H1 (cell line): ENCODE data around the gene NCF2. TPM values are rescaled to one million over a fixed set of nuclear protein-coding genes. Genes with fewer than 3 reads are reported as not detected.

Experiments
- CTCF ChIA-PET: fragments of 300-600 bp; sonication (Branson Sonifier 250); formaldehyde crosslinking; loops from one replicate; lab custom pipeline; 2021; ENCODE audit not compliant: partially characterized antibody; lab: Charles Lee
- POLR2A ChIA-PET: fragments of 300-600 bp; sonication (Branson Sonifier 250); formaldehyde crosslinking; loops from one replicate; lab custom pipeline; 2021; ENCODE audit warnings: inconsistent platforms; ENCODE audit not compliant: partially characterized antibody; lab: Charles Lee
- DNase-seq, 2 experiments: peaks; one replicate each; pipeline versions ENCODE4 v3.0.0 to v3.0.0-alpha.2; 2010 to 2022; ENCODE audit warnings: low spot score in 2 of 2, low read depth in 1 of 2, mixed read lengths in 1 of 2
- FAIRE-seq: peaks from 2 replicates; lab custom pipeline; 2011; peaks lifted over from hg19 to GRCh38; lab: Jason Lieb, UNC
- H2AFZ ChIP-seq: 2 replicates; pipeline ENCODE4 v1.8.1; 2012; ENCODE audit warnings: low read length, inconsistent platforms
- H2AK5ac ChIP-seq: 2 replicates; pipeline ENCODE4 v1.6.1; 2013; ENCODE audit warnings: low read depth, low read length
- H2BK120ac ChIP-seq: replicated peaks from 2 replicates; pipeline ENCODE3; 2013; ENCODE audit warnings: low read depth, low read length, inconsistent platforms
- H2BK12ac ChIP-seq: 2 replicates; pipeline ENCODE4 v1.6.1; 2013; ENCODE audit warnings: low read depth, low read length
- H2BK15ac ChIP-seq: 2 replicates; pipeline ENCODE4 v1.6.1; 2013; ENCODE audit warnings: low read length
- H2BK20ac ChIP-seq: 2 replicates; pipeline ENCODE4 v1.6.1; 2013; ENCODE audit warnings: low read length
- H2BK5ac ChIP-seq: 2 replicates; pipeline ENCODE4 v1.6.1; 2013; ENCODE audit warnings: low read depth, low read length
- H3K14ac ChIP-seq: 2 replicates; pipeline ENCODE4 v1.6.1; 2013; ENCODE audit warnings: inconsistent platforms; ENCODE audit not compliant: insufficient read length
- H3K18ac ChIP-seq: 2 replicates; pipeline ENCODE4 v1.6.1; 2013; ENCODE audit warnings: low read length; ENCODE audit errors: extremely low read depth
- H3K23ac ChIP-seq: 2 replicates; pipeline ENCODE4 v1.6.1; 2013; ENCODE audit warnings: inconsistent platforms; ENCODE audit not compliant: insufficient read length
- H3K23me2 ChIP-seq: 2 replicates; pipeline ENCODE4 v1.6.1; 2013; ENCODE audit warnings: low read depth, low read length
- H3K27ac ChIP-seq: 2 replicates; pipeline ENCODE4 v1.6.1; 2011; ENCODE audit warnings: low read depth, low read length, inconsistent platforms
- H3K27me3 ChIP-seq, 4 experiments: replicated peaks in 1 of 4; 1 replicate in 1 of 4; 2 replicates in 3 of 4; pipeline versions ENCODE4 v1.6.1 to v1.8.1; 2011 to 2013; ENCODE audit warnings: low read length in 3 of 4, mild to moderate bottlenecking in 3 of 4, inconsistent platforms in 2 of 4, mixed read lengths in 2 of 4, moderate library complexity in 1 of 4; ENCODE audit not compliant: control insufficient read depth in 3 of 4, insufficient read depth in 3 of 4; ENCODE audit errors: extremely low read depth in 1 of 4
- H3K36me3 ChIP-seq, 4 experiments: 2 replicates each; pipeline versions ENCODE4 v1.6.1 to v1.8.1; 2011 to 2013; ENCODE audit warnings: mild to moderate bottlenecking in 4 of 4, low read length in 3 of 4, moderate library complexity in 2 of 4, control low read depth in 1 of 4, inconsistent platforms in 1 of 4; ENCODE audit not compliant: insufficient read depth in 4 of 4, control insufficient read depth in 2 of 4
- H3K4ac ChIP-seq: replicated peaks from 2 replicates; pipeline ENCODE3; 2013; ENCODE audit warnings: low read length, low read depth, mixed read lengths, inconsistent platforms; ENCODE audit not compliant: insufficient read length
- H3K4me1 ChIP-seq, 4 experiments: replicated peaks in 1 of 4; 1 replicate in 1 of 4; 2 replicates in 3 of 4; pipeline versions ENCODE4 v1.6.1 to v1.8.1; 2011 to 2013; ENCODE audit warnings: low read length in 3 of 4, inconsistent platforms in 2 of 4, mixed read lengths in 1 of 4; ENCODE audit not compliant: insufficient read depth in 4 of 4, control insufficient read depth in 3 of 4
- H3K4me2 ChIP-seq, 2 experiments: 2 replicates each; pipeline versions ENCODE4 v1.6.1 to v1.8.1; 2011 to 2013; ENCODE audit warnings: low read depth in 2 of 2, low read length in 2 of 2, control low read depth in 1 of 2, inconsistent platforms in 1 of 2, mild to moderate bottlenecking in 1 of 2; ENCODE audit not compliant: insufficient read depth in 1 of 2
- H3K4me3 ChIP-seq, 4 experiments: fragments of 200-600, 300-600 bp in 1 of 4; sonication (generic), shearing (Covaris generic), sonication (Bioruptor Twin) in 1 of 4; 2 replicates each; pipeline versions ENCODE4 v1.5.1 to v1.8.1; 2011 to 2016; ENCODE audit warnings: low read length in 4 of 4, low read depth in 3 of 4, control low read depth in 2 of 4, inconsistent platforms in 2 of 4, mild to moderate bottlenecking in 2 of 4, mixed read lengths in 1 of 4, moderate library complexity in 1 of 4; ENCODE audit not compliant: insufficient read depth in 2 of 4; ENCODE audit errors: extremely low read depth in 1 of 4
- H3K56ac ChIP-seq: replicated peaks from 2 replicates; pipeline ENCODE3; 2013; ENCODE audit warnings: low read depth, mild to moderate bottlenecking, mixed read lengths, low read length, inconsistent platforms; ENCODE audit not compliant: insufficient read length
- H3K79me1 ChIP-seq: 2 replicates; pipeline ENCODE4 v1.6.1; 2013; ENCODE audit warnings: low read depth, low read length, control low read depth
- H3K79me2 ChIP-seq, 2 experiments: 2 replicates each; pipeline versions ENCODE4 v1.6.1 to v1.8.1; 2012 to 2013; ENCODE audit warnings: low read length in 2 of 2, mild to moderate bottlenecking in 2 of 2, inconsistent platforms in 1 of 2; ENCODE audit not compliant: insufficient read depth in 2 of 2, control insufficient read depth in 1 of 2
- H3K9ac ChIP-seq, 4 experiments: replicated peaks in 1 of 4; 1 replicate in 1 of 4; 2 replicates in 3 of 4; pipeline versions ENCODE4 v1.6.1 to v1.8.1; 2011 to 2013; ENCODE audit warnings: low read depth in 3 of 4, low read length in 3 of 4, control low read depth in 2 of 4, mild to moderate bottlenecking in 2 of 4, moderate library complexity in 2 of 4, inconsistent platforms in 1 of 4; ENCODE audit errors: extremely low read depth in 1 of 4
- H3K9me3 ChIP-seq, 2 experiments: 2 replicates each; pipeline versions ENCODE4 v1.6.1 to v1.8.1; 2012 to 2013; ENCODE audit warnings: mild to moderate bottlenecking in 2 of 2, moderate library complexity in 2 of 2, control low read depth in 1 of 2, inconsistent platforms in 1 of 2, low read depth in 1 of 2, low read length in 1 of 2, mixed read lengths in 1 of 2; ENCODE audit not compliant: insufficient read depth in 2 of 2
- H4K20me1 ChIP-seq, 2 experiments: replicated peaks in 1 of 2; 2 replicates each; pipeline versions ENCODE3 to v1.8.1; 2011 to 2013; ENCODE audit warnings: inconsistent platforms in 2 of 2, low read length in 2 of 2, mild to moderate bottlenecking in 1 of 2; ENCODE audit not compliant: insufficient read depth in 2 of 2, control insufficient read depth in 1 of 2
- H4K5ac ChIP-seq: 2 replicates; pipeline ENCODE4 v1.6.1; 2013; ENCODE audit warnings: low read length, low read depth, mixed read lengths, inconsistent platforms; ENCODE audit not compliant: insufficient read length
- H4K8ac ChIP-seq: 2 replicates; pipeline ENCODE4 v1.8.0; 2013; ENCODE audit warnings: mild to moderate bottlenecking, moderate library complexity, low read length, inconsistent platforms; ENCODE audit not compliant: insufficient read depth; ENCODE audit errors: extremely low read depth
- H4K91ac ChIP-seq: replicated peaks from 2 replicates; pipeline ENCODE3; 2013; ENCODE audit warnings: low read length, mixed read lengths, inconsistent platforms; ENCODE audit not compliant: insufficient read length
- CTBP2 ChIP-seq: IDR thresholded peaks from 2 replicates; pipeline ENCODE4 v1.7.0; 2011; ENCODE audit warnings: borderline replicate concordance, mild to moderate bottlenecking, moderate library complexity, mixed read lengths, low read length; ENCODE audit not compliant: insufficient read depth, insufficient read length
- GABPA ChIP-seq: IDR thresholded peaks from 2 replicates; pipeline ENCODE4 v1.6.1; 2011; ENCODE audit warnings: mild to moderate bottlenecking, low read length, moderate library complexity, borderline replicate concordance; ENCODE audit not compliant: insufficient read depth
- JUN ChIP-seq: IDR thresholded peaks from 2 replicates; pipeline ENCODE4 v1.6.1; 2011; ENCODE audit warnings: low read depth, mild to moderate bottlenecking, improper control_type of control experiment, low read length
- KDM4A ChIP-seq: IDR thresholded peaks from one replicate; pipeline ENCODE4 v1.7.1; 2012; ENCODE audit warnings: low read depth, mild to moderate bottlenecking, moderate library complexity, low read length, inconsistent platforms; ENCODE audit not compliant: severe bottlenecking
- YY1 ChIP-seq: IDR thresholded peaks from 2 replicates; pipeline ENCODE4 v1.6.1; 2011; ENCODE audit warnings: low read depth, mild to moderate bottlenecking, low read length
- WGBS, 2 experiments: shearing (Covaris generic) in 1 of 2; methylation state at CpG; one replicate each; pipeline versions ENCODE4 v1.1.6 to v1.1.7; 2013 to 2015; ENCODE audit warnings: low lambda C conversion rate in 2 of 2, mixed read lengths in 2 of 2, inconsistent platforms in 1 of 2, low coverage in 1 of 2, missing lambda C conversion rate in 1 of 2; ENCODE audit not compliant: insufficient replicate concordance in 2 of 2, insufficient coverage in 1 of 2, insufficient read length in 1 of 2; ENCODE audit errors: extremely low coverage in 1 of 2, missing lambda C conversion rate in 1 of 2; 5-methylcytosine and 5-hydroxymethylcytosine counted together
- polyA plus RNA-seq, 7 experiments: library from polyadenylated mRNA; depleted of rRNA in 3 of 7; stranded (reverse) in 5 of 7; unstranded in 2 of 7; fragments of >200 nt in 5 of 7; fragments of 200-250 nt in 2 of 7; gene quantifications; 1 replicate in 5 of 7; 2 replicates in 1 of 7; 4 replicates in 1 of 7; pipeline versions ENCODE4 v1.2.1 to v1.2.3, GENCODE V29; 2011 to 2013; ENCODE audit warnings: missing spikeins in 2 of 7, mixed read lengths in 2 of 7
- total RNA-seq: library from RNA; stranded (reverse); fragmentation: NEBNext Ultra II Directional; extraction: Animal tissue kit (Norgen Biotek cat#: 25700); gene quantifications from 2 replicates; pipeline ENCODE4 v1.2.1, GENCODE V29; 2021

Gene NCF2
- total and polyA plus RNA-seq, 2 of the 8 experiments (the other 6 are each of a cell fraction or from before 2014, with no cell fraction given) = not detected

DNA sequence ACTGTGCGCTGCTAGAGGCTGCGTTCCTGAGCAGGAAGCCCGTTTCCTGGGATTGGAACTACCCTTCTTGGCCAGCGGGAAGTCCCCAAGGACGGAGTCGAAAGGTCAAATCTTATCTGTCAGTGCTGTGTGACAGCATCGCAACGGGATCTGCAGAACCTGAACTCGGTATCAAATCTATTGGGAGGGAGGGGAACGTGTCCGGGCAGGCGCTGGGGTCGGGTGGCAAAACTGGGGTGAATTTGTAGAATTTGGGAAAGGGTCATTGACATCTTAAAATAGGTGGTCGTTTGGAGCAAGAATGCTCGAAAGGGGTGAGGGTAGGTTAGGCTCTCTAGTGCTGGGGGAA, 46.0 kb upstream of the NCF2 start:
- no peak overlapping the region for H4K91ac ChIP-seq
- TF ChIP-seq JUN (no peak), CTBP2 (peak; percentile 2), KDM4A (peak; percentile 27), YY1 (no peak), GABPA (no peak)
- TF ChIP-seq, all 59 proteins: peak for 2
- H3K4me3 ChIP-seq = peak overlapping the region; percentile 87 to 92 (median 90)
- H3K27me3 ChIP-seq = peaks cover 0 to 7% (median 0%) of the 10 kb centered on the region in 4 experiments; a peak in 3 of 7 replicates
- no peak overlapping the region for H3K14ac ChIP-seq
- H3K4ac ChIP-seq = no peak overlapping the region
- H3K79me2 ChIP-seq = peaks cover 0 to 30% of the 10 kb centered on the region in 2 experiments; a peak in 2 of 4 replicates
- no peak overlapping the region for H4K5ac ChIP-seq
- H3K27ac ChIP-seq = no peak overlapping the region
- H3K9ac ChIP-seq = peak overlapping the region in 1 of 4 experiments; percentile 9; a peak in 1 of 7 replicates
- H2BK12ac ChIP-seq = no peak overlapping the region
- no peak overlapping the region for H2AK5ac ChIP-seq
- H3K79me1 ChIP-seq = no peaks in the 10 kb centered on the region
- no peak overlapping the region for H2BK5ac ChIP-seq
- H3K23ac ChIP-seq = no peak overlapping the region
- peaks cover 6% of the 10 kb centered on the region for H3K23me2 ChIP-seq
- H2AFZ ChIP-seq = peak overlapping the region; percentile 58
- H3K4me2 ChIP-seq = peak overlapping the region; percentile 92 to 98
- H3K9me3 ChIP-seq = no peaks in the 10 kb centered on the region
- 9% methylated on average over 15 of the region's 15 CpGs; no CpG with 5 or more reads in 1 of the 2 experiments for WGBS, 2 experiments
- H3K18ac ChIP-seq = no peak overlapping the region; the same call in 1 of the 2 replicates
- ChIA-PET CTCF (interaction anchor here (1.0 kb wide), 1 partner anchor 20 kb away, joined by 3 read pairs; no protein-coding TSS in a partner anchor), POLR2A (no interaction called here)
- no peak overlapping the region for H2BK120ac ChIP-seq
- FAIRE-seq = no peak
- H3K4me1 ChIP-seq = peaks cover 0 to 10% (median 2%) of the 10 kb centered on the region in 4 experiments; a peak in 3 of 7 replicates
- H3K36me3 ChIP-seq = peaks cover 0 to 3% (median 0%) of the 10 kb centered on the region in 4 experiments; a peak in 1 of 8 replicates
- no peak overlapping the region for H2BK15ac ChIP-seq
- H4K8ac ChIP-seq = no peak overlapping the region
- DNase-seq = no peak
- H4K20me1 ChIP-seq = no peaks in the 10 kb centered on the region
- H3K56ac ChIP-seq = no peak overlapping the region
- no peak overlapping the region for H2BK20ac ChIP-seq
